Epithelial cell of esophagus (primary cell): ENCODE measurements around the gene ZNF747.

Experiments
- DNase-seq: peaks from one replicate; pipeline ENCODE4 v3.0.0; 2010; ENCODE audit warnings: low read depth
- H3K4me3 ChIP-seq: 2 replicates; pipeline ENCODE4 v1.5.1; 2011; ENCODE audit warnings: mild to moderate bottlenecking, low read length, control low read depth
- TF ChIP-seq, protein P1 (sequence below): IDR thresholded peaks from 2 replicates; pipeline ENCODE4 v1.5.1; 2011; ENCODE audit warnings: low read depth, mild to moderate bottlenecking, low read length, control low read depth, inconsistent platforms; ENCODE audit not compliant: insufficient read depth; ENCODE audit errors: missing control alignments

ZNF747 gene

DNA sequence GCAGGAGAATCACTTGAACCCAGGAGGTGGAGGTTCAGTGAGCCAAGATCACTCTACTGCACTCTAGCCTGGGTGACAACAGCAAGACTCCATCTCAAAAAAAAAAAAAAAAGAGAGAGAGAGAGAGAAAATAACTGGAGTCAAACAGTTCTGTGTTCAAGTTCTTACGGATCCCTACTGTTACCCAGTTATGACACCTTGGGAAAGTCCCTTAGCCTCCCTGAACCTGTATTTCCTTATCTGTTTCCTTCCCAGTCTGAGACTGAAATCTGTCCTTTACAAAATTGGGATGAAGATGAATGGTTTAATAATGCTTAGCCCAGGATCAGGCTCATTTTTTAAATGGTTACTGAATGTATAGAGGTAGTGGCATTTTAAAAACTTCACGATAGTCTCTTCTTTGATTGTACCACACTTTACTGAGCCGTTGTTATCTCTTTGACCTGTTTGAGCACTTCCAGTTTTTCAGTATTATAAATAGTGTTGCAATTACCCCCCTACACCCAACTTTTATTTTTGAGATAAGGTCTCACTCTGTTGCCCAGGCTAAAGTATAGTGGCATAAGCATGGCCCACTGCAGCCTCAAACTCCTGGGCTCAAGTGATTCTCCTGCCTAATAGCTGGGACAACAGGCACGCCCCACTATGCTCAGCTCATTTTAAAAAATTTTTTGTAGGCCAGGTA, 25.4 kb downstream of the ZNF747 start:
- DNase-seq: peak; percentile 35
- TF ChIP-seq, protein P1, sequence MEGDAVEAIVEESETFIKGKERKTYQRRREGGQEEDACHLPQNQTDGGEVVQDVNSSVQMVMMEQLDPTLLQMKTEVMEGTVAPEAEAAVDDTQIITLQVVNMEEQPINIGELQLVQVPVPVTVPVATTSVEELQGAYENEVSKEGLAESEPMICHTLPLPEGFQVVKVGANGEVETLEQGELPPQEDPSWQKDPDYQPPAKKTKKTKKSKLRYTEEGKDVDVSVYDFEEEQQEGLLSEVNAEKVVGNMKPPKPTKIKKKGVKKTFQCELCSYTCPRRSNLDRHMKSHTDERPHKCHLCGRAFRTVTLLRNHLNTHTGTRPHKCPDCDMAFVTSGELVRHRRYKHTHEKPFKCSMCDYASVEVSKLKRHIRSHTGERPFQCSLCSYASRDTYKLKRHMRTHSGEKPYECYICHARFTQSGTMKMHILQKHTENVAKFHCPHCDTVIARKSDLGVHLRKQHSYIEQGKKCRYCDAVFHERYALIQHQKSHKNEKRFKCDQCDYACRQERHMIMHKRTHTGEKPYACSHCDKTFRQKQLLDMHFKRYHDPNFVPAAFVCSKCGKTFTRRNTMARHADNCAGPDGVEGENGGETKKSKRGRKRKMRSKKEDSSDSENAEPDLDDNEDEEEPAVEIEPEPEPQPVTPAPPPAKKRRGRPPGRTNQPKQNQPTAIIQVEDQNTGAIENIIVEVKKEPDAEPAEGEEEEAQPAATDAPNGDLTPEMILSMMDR: no peak
- H3K4me3 ChIP-seq: no peak overlapping the region

DNA sequence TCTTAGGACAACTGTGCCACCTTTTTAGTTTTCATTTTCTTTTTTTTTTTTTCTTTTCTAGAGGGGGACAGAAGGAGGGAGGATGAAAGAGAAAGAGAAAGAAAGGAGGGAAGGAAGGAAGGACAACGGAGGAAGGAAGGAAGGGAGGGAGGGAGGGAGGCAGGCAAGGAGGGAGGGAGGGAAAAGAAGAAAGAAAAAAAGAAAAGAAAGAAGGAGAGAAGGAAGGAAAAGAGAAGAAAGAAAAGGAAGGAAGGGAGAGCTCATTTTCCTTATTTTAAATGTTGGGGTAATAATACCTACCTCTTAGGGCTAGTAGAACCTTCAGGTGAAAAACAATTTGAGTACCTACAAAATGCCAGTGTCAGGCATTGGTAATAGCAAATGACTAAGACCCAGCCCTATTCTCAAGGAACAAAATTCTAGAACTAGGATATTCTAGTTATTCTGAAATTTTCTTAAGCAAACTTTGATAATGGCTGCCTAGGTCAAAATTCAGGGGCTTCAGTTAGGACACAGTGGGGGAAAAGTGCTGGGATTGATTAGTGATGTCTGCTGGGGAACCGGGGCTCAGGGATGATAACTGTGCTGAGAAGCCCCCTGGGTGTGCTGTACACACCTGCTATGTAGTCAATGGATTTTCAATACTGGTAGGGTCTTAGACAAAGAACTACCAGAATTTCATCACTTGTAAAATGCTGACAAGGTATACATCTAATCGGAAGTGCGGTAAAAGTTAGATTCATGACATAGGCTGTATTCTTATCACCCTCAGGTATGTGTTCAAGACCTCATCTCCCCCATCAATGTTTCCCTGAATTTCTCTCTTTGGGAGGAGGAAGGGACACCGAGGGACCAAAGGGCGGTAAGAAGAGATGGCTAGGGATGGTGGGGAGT, 31.0 kb downstream of the ZNF747 start:
- DNase-seq: no peak
- no peak overlapping the region for H3K4me3 ChIP-seq
- TF ChIP-seq, protein P1: no peak

- TF ChIP-seq, protein P1: no peak
- H3K4me3 ChIP-seq: no peak overlapping the region
- DNase-seq: no peak
These were observed 35.4 kb downstream of the ZNF747 start for GRCh38 chr16:30499284-30499683.

DNA sequence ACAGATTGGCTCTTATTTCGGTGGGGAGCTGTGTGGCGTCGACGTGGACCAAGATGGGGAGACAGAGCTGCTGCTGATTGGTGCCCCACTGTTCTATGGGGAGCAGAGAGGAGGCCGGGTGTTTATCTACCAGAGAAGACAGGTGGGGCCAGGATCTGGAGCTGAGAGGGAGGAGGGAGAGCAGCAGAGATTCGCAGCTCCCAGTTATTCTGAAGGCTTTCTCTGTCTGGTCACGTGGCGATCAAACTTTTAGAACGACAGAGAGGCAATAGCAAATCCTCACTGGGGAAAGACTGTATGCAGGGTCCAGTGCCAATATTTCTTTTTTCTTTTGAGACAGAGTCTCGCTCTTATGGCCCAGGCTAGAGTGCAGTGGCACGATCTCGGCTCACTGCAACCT, 39.9 kb downstream of the ZNF747 start:
- DNase-seq: no peak
- TF ChIP-seq, protein P1: no peak
- no peak overlapping the region for H3K4me3 ChIP-seq

DNA sequence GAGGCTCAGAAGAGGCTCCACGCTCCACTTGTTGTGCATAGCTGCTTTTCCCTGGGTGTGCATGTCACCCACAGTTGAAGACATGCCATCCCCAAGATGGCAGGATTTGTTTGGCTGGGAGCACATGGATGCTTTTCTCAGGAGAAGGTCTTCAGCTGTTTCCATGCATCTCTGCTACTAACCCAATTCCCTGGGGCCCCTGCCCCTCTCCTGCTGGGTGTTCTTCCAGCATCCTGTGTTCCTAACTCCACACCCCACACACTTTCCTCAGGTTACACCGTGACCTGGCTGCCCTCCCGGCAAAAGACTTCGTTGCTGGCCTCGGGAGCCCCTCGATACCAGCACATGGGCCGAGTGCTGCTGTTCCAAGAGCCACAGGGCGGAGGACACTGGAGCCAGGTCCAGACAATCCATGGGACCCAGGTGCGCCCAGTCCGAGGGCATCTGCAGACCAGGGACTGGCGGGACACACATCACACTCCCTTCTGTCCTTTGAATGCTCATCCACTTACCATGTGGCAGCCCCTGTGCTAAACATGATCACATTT, 40.6 kb downstream of the ZNF747 start:
- no peak for DNase-seq
- TF ChIP-seq, protein P1: no peak
- no peak overlapping the region for H3K4me3 ChIP-seq

GRCh38 chr16:30491744-30492308, 42.8 kb downstream of the ZNF747 start:
- no peak overlapping the region for H3K4me3 ChIP-seq
- TF ChIP-seq, protein P1: no peak
- DNase-seq: peak; percentile 67
